GM21737 (cell line): Measurements from ENCODE around the gene SUGCT.
A peak's percentile ranks its signal among the peaks of the same experiment; 100 is the strongest.
"Not testable (repeated sequence)": the region's sequence is repeated elsewhere in the genome, so short reads cannot be mapped to it uniquely, and the experiment has no call there.

ENCODE experiments used
- ATAC-seq: cut with Tn5 transposase; IDR thresholded peaks from one replicate; pipeline ENCODE4 v1.9.1; 2021; ENCODE audit warnings: mild to moderate bottlenecking, moderate library complexity; ENCODE audit not compliant: unreplicated experiment

The SUGCT gene

GRCh38 chr7:40244226-40244625 lies 109.4 kb downstream of the SUGCT start:
- ATAC-seq, result no peak

- ATAC-seq, result no peak
Measured at GRCh38 chr7:40248681-40249080, 113.9 kb downstream of the SUGCT start.

- ATAC-seq, result not testable (repeated sequence)
Measured at GRCh38 chr7:40253444-40253843, 118.6 kb downstream of the SUGCT start.

- no peak for ATAC-seq
Measured at GRCh38 chr7:40263752-40264390, 129.1 kb downstream of the SUGCT start.

GRCh38 chr7:40267583-40267982 lies 132.8 kb downstream of the SUGCT start:
- no peak for ATAC-seq

GRCh38 chr7:40268810-40269209 lies 134.0 kb downstream of the SUGCT start:
- ATAC-seq, result not testable (repeated sequence)

GRCh38 chr7:40276061-40276460 lies 141.3 kb downstream of the SUGCT start:
- no peak for ATAC-seq

- no peak for ATAC-seq
Measured at GRCh38 chr7:40279991-40280390, 145.2 kb downstream of the SUGCT start.

- ATAC-seq, result no peak
Measured at GRCh38 chr7:40282858-40283257, 148.1 kb downstream of the SUGCT start.

GRCh38 chr7:40283391-40283790 lies 148.6 kb downstream of the SUGCT start:
- ATAC-seq, result no peak

- no peak for ATAC-seq
Measured at GRCh38 chr7:40288827-40289226, 154.0 kb downstream of the SUGCT start.

GRCh38 chr7:40297741-40298311 lies 163.0 kb downstream of the SUGCT start:
- ATAC-seq, result no peak

GRCh38 chr7:40298421-40298820 lies 163.6 kb downstream of the SUGCT start:
- ATAC-seq, result no peak

GRCh38 chr7:40299097-40299496 lies 164.3 kb downstream of the SUGCT start:
- ATAC-seq, result no peak

- no peak for ATAC-seq
Measured at GRCh38 chr7:40300146-40300670, 165.4 kb downstream of the SUGCT start.

- ATAC-seq, result no peak
Measured at GRCh38 chr7:40301486-40302068, 166.8 kb downstream of the SUGCT start.

GRCh38 chr7:40303996-40304395 lies 169.2 kb downstream of the SUGCT start:
- ATAC-seq, result no peak

- ATAC-seq, result no peak
Measured at GRCh38 chr7:40305229-40305628, 170.4 kb downstream of the SUGCT start.

- no peak for ATAC-seq
Measured at GRCh38 chr7:40306025-40306424, 171.2 kb downstream of the SUGCT start.

GRCh38 chr7:40306596-40306995 lies 171.8 kb downstream of the SUGCT start:
- ATAC-seq, result no peak

- no peak for ATAC-seq
Measured at GRCh38 chr7:40310258-40310657, 175.5 kb downstream of the SUGCT start.

- peak; percentile 99 for ATAC-seq
Measured at GRCh38 chr7:40311307-40311706, 176.5 kb downstream of the SUGCT start.
